Mucosa of stomach (tissue), 1 donor: ENCODE data around the gene PAPPA2.
"Not testable (repeated sequence)": the region's sequence is repeated elsewhere in the genome, so short reads cannot be mapped to it uniquely, and the experiment has no call there.

Experiments used
- H3K27me3 ChIP-seq: one replicate; pipeline ENCODE4 v1.7.0; 2013; ENCODE audit warnings: mild to moderate bottlenecking, low read length; ENCODE audit not compliant: control insufficient read depth, insufficient read depth
- H3K36me3 ChIP-seq: one replicate; pipeline ENCODE4 v1.7.0; 2013; ENCODE audit warnings: low read length; ENCODE audit not compliant: control insufficient read depth, insufficient read depth
- H3K4me1 ChIP-seq: one replicate; pipeline ENCODE4 v1.7.0; 2013; ENCODE audit warnings: mild to moderate bottlenecking, low read length; ENCODE audit not compliant: control insufficient read depth, insufficient read depth
- H3K4me3 ChIP-seq: one replicate; pipeline ENCODE4 v1.7.0; 2013; ENCODE audit warnings: low read length
- H3K9ac ChIP-seq: one replicate; pipeline ENCODE4 v1.7.0; 2013; ENCODE audit warnings: mild to moderate bottlenecking, low read length, moderate library complexity
- H3K9me3 ChIP-seq: one replicate; pipeline ENCODE4 v1.7.0; 2013; ENCODE audit warnings: mild to moderate bottlenecking, low read length, moderate library complexity; ENCODE audit not compliant: control insufficient read depth
- donor health status: Pancreatic carcinoma.

Gene PAPPA2

DNA sequence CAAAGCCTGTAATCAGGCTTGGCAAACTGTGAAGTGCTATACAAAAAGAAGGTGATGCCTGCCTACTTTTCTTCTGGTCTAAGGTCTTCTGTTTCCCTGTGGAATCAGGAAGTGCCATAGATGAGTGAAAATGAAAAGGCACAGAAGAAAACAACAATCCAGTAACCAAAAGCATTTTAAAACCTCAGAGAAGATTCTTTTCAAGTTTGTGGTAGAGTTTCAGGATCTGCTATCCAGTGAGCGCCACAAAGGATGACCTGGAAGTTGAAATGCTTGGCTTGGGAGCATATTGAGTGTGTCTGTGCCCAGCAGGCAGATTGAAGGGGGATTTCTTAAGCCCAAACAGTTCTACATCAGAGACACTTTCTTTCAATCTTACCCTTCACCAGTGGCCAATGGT, 272.2 kb downstream of the PAPPA2 start:
- H3K4me1 ChIP-seq = no peaks in the 10 kb centered on the region
- no peaks in the 10 kb centered on the region for H3K9me3 ChIP-seq
- no peaks in the 10 kb centered on the region for H3K36me3 ChIP-seq
- H3K9ac ChIP-seq = no peak overlapping the region
- H3K4me3 ChIP-seq = no peak overlapping the region
- no peaks in the 10 kb centered on the region for H3K27me3 ChIP-seq

DNA sequence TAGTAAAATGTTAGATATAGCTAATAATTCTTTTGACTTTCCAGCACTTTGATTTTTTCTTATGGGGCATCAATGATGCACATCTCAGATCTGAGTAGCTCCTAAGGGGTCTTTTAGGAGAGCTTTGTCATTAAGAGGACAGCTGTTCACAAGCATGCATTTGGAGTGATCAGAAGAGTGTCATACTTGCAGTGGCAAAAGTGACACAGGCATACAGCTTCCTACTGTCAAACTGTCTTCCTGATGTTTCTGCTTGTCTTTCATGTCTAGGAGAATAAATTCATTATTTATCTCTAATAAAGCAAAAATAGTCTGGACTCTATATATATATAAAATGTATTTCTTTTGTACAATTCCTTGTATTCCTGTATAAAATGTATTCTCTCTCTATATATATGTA, 273.0 kb downstream of the PAPPA2 start:
- Histone ChIP-seq H3K4me1 (no peaks in the 10 kb centered on the region), H3K27me3 (no peaks in the 10 kb centered on the region), H3K36me3 (no peaks in the 10 kb centered on the region), H3K4me3 (no peak overlapping the region), H3K9ac (no peak overlapping the region), H3K9me3 (no peaks in the 10 kb centered on the region)

DNA sequence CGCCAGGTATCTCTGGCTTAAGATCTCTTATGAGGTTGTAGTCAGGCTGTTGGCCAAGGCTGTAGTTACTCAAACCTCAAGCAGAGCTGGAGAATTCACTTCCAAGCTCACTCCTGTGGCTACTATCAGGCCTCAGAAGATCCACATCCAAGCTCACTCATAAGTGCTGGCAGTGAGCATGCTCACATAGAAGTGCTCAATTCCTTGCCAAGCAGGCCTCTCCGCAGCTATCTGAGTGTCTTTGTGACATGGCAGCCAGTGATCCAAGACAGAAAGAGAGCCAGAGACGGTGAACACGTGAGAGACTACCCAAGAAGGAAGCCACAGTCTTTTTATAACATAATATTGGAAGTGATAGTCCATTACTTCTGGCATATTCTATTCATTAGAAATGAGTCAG, 278.2 kb downstream of the PAPPA2 start:
- Histone ChIP-seq H3K4me1 (no peaks in the 10 kb centered on the region), H3K9ac (no peak overlapping the region), H3K36me3 (no peaks in the 10 kb centered on the region), H3K27me3 (no peaks in the 10 kb centered on the region), H3K4me3 (no peak overlapping the region), H3K9me3 (no peaks in the 10 kb centered on the region)

- Histone ChIP-seq H3K27me3 (no peaks in the 10 kb centered on the region), H3K4me3 (no peak overlapping the region), H3K9me3 (no peaks in the 10 kb centered on the region), H3K9ac (no peak overlapping the region), H3K36me3 (no peaks in the 10 kb centered on the region), H3K4me1 (no peaks in the 10 kb centered on the region)
Observed at GRCh38 chr1:176742322-176742721, 279.3 kb downstream of the PAPPA2 start.

- H3K27me3 ChIP-seq = no peaks in the 10 kb centered on the region
- H3K4me1 ChIP-seq = no peaks in the 10 kb centered on the region
- H3K4me3 ChIP-seq = no peak overlapping the region
- no peaks in the 10 kb centered on the region for H3K36me3 ChIP-seq
- H3K9ac ChIP-seq = no peak overlapping the region
- H3K9me3 ChIP-seq = no peaks in the 10 kb centered on the region
Observed at GRCh38 chr1:176744142-176744541, 281.2 kb downstream of the PAPPA2 start.

DNA sequence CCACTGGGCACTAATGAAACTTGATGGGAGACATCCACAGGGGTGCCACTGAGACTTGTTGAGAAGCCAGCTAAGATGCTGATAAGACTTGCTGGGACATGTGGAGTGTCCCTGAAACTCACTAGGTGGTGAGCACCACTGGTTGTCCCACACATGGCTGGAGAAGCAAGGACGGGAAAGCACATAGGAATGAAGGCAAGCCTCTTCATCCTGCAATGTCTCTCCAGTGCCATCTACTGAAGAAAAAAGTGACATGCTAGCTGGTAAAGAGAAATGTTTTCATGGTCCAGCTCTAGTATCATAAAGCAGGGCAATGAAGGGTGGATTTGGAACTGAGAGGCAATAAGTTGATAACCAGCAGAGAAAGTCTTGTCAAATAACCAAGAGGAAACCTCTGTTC, 283.0 kb downstream of the PAPPA2 start:
- Histone ChIP-seq H3K9me3 (no peaks in the 10 kb centered on the region), H3K9ac (no peak overlapping the region), H3K36me3 (no peaks in the 10 kb centered on the region), H3K27me3 (no peaks in the 10 kb centered on the region), H3K4me1 (no peaks in the 10 kb centered on the region), H3K4me3 (no peak overlapping the region)

GRCh38 chr1:176752505-176752904, 289.5 kb downstream of the PAPPA2 start:
- no peaks in the 10 kb centered on the region for H3K36me3 ChIP-seq
- H3K4me1 ChIP-seq = no peaks in the 10 kb centered on the region
- H3K9ac ChIP-seq = no peak overlapping the region
- H3K4me3 ChIP-seq = no peak overlapping the region
- no peaks in the 10 kb centered on the region for H3K9me3 ChIP-seq
- H3K27me3 ChIP-seq = no peaks in the 10 kb centered on the region

DNA sequence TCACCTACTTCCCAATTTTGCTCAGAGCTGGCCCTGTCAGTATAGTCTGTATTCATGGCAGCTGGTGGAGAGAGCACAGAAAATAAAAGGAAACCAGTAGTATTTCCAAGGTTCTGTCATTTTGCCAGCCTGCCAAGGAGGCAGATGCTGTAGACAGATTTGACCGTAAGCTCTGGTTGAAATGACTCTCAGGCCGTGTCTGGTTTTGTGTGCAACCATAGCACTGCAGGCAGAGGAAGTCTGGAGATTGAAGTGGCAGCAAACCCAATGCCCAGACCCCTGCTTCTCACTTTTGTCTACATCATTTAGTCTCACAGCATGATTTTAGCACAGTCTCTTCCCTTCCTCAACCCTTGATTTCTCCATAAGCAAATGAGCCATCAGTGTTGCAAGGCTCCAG, 291.7 kb downstream of the PAPPA2 start:
- Histone ChIP-seq H3K4me3 (no peak overlapping the region), H3K4me1 (no peaks in the 10 kb centered on the region), H3K36me3 (no peaks in the 10 kb centered on the region), H3K9me3 (no peaks in the 10 kb centered on the region), H3K9ac (no peak overlapping the region), H3K27me3 (no peaks in the 10 kb centered on the region)

DNA sequence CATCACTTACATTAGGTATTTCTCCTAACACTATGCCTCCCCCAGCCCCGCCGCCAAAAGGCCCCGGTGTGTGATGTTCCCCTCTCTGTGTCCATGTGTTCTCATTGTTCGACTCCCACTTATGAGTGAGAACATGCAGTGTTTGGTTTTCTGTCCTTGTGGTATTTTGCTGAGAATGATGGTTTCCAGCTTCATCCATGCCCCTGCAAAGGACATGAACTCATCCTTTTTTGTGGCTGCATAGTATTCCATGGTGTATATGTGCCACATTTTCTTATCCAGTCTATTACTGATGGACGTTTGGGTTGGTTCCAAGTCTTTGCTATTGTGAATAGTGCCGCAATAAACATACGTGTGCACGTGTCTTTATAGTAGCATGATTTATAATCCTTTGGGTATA, 293.8 kb downstream of the PAPPA2 start:
- H3K9me3 ChIP-seq, H3K36me3 ChIP-seq, H3K4me3 ChIP-seq, H3K27me3 ChIP-seq, H3K9ac ChIP-seq, H3K4me1 ChIP-seq: not testable (repeated sequence)

DNA sequence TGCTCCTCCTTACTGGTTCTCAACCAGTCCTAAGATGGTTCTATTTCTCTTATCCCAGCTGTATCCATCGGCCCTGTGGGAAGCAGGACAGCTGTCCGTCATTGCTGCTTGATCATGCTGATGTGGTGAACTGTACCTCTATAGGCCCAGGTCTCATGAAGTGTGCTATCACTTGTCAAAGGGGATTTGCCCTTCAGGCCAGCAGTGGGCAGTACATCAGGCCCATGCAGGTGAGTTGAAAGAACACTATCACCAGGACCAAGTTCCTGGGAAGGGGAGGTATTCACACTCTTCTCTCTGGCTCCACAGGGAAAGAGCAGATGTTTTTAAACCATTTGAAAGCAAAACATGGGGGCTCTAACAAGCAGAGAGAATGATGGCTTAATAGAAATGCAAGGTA, 302.6 kb downstream of the PAPPA2 start:
- Histone ChIP-seq H3K9ac (no peak overlapping the region), H3K9me3 (no peaks in the 10 kb centered on the region), H3K36me3 (no peaks in the 10 kb centered on the region), H3K4me3 (no peak overlapping the region), H3K4me1 (no peaks in the 10 kb centered on the region), H3K27me3 (no peaks in the 10 kb centered on the region)

DNA sequence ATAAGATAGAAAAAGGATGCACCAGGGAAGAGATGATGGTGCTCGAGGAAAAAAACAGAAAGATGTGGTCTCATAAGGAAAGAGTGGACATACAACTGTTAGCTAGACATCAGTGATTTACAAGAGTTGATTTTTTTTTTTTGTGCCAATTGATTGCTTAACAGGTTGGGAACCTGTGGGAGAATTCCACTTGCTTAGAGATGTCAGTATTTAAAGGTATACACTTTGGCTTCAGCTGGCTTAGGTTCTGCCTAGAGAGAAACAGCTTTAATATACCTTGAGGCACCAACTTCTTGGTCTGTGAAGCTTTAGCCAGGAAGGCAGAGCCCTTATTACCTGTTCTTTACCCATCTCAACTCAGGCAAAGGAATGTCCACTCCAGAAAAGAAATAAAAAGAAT, 303.8 kb downstream of the PAPPA2 start:
- Histone ChIP-seq H3K4me1 (no peaks in the 10 kb centered on the region), H3K9me3 (no peaks in the 10 kb centered on the region), H3K9ac (no peak overlapping the region), H3K4me3 (no peak overlapping the region), H3K27me3 (peaks cover 4% of the 10 kb centered on the region), H3K36me3 (no peaks in the 10 kb centered on the region)

DNA sequence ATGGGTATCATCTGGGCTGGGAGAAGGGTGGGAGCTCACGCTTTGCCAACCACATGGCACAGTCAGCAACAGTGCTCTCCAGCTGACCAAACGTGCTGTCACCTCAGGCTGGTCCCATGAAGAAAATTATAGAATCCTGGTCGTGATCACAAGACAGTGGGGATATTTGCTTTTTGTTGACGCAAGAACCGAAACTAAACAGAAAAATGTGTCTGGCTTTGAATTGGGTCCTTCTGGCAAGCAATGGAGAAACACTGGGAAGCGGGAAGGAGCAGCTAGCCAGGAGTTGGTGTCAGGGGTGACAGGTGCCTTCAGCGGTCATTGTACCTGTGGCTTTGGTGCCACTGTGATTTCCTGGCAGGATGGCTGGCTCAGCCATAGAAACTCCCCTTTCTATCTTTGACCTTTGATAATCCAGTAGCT, 304.8 kb downstream of the PAPPA2 start:
- Histone ChIP-seq H3K4me1 (peaks cover 3% of the 10 kb centered on the region), H3K9me3 (no peaks in the 10 kb centered on the region), H3K36me3 (no peaks in the 10 kb centered on the region), H3K9ac (no peak overlapping the region), H3K4me3 (no peak overlapping the region), H3K27me3 (peaks cover 4% of the 10 kb centered on the region)

- no peak overlapping the region for H3K9ac ChIP-seq
- peaks cover 4% of the 10 kb centered on the region for H3K27me3 ChIP-seq
- peaks cover 4% of the 10 kb centered on the region for H3K4me1 ChIP-seq
- H3K4me3 ChIP-seq = no peak overlapping the region
- no peaks in the 10 kb centered on the region for H3K9me3 ChIP-seq
- no peaks in the 10 kb centered on the region for H3K36me3 ChIP-seq
Observed at GRCh38 chr1:176768532-176768931, 305.6 kb downstream of the PAPPA2 start.
